ENCODE results near the gene SLC6A2. TPM values are rescaled to one million over a fixed set of nuclear protein-coding genes. Genes with fewer than 3 reads are reported as not detected.
A peak's percentile ranks its signal among the peaks of the same experiment; 100 is the strongest.

Gene SLC6A2
- total RNA-seq, 1 experiment from 2014 or later: 0.61 TPM

DNA sequence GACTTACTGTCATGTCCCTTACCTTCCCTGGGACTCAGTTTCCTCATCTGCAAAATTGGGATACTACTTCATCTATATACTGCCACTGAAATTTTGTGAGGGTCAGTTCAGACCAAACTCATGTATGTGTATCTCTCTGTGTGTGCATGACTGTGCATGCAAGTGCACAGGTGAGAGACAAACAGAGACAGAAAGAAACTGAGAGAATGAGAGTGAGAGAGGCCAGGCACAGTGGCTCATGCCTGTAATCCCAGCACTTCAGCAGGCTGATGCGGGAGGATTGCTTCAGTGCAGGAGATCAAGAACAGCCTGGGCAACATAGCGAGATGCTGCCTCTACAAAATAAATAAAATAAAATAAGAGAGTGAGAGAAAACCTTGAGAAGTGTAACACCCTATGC, 32.1 kb upstream of the SLC6A2 start:
- BruUV-seq (replicated peaks): no TSS peak

GRCh38 chr16:55624696-55625095, 31.1 kb upstream of the SLC6A2 start:
- H3K27me3 ChIP-seq (ENCODE audit: insufficient read depth, low read depth): no peaks in the 10 kb centered on the region
- intact Hi-C loops (cut with micrococcal nuclease; ENCODE audit: unreplicated experiment): no loop called here
- CTCF ChIA-PET: no interaction called here

More for the DNA sequence above, 32.1 kb upstream of the SLC6A2 start:
- Histone ChIP-seq H3K4me1 (replicated peaks; ENCODE audit: insufficient read depth) (peaks cover 13% of the 10 kb centered on the region), H3K36me3 (ENCODE audit: low read depth) (no peaks in the 10 kb centered on the region), H3K9me3 (ENCODE audit: insufficient read depth, low read depth) (no peaks in the 10 kb centered on the region), H3F3A (ENCODE audit: insufficient read depth, low read depth) (peaks cover 11% of the 10 kb centered on the region; the same call in 1 of the 2 replicates), H3K79me2 (ENCODE audit: low read depth) (no peaks in the 10 kb centered on the region), H2AFZ (no peak overlapping the region), H3K27me3 (ENCODE audit: insufficient read depth, low read depth) (no peaks in the 10 kb centered on the region), H4K20me1 (ENCODE audit: insufficient read depth) (no peaks in the 10 kb centered on the region), H3K27ac (no peak overlapping the region), H3K4me3 (no peak overlapping the region), H3K4me2 (peak overlapping the region; percentile 56), H3K9me2 (ENCODE audit: insufficient read depth) (no peaks in the 10 kb centered on the region)
- TF ChIP-seq, protein P1, sequence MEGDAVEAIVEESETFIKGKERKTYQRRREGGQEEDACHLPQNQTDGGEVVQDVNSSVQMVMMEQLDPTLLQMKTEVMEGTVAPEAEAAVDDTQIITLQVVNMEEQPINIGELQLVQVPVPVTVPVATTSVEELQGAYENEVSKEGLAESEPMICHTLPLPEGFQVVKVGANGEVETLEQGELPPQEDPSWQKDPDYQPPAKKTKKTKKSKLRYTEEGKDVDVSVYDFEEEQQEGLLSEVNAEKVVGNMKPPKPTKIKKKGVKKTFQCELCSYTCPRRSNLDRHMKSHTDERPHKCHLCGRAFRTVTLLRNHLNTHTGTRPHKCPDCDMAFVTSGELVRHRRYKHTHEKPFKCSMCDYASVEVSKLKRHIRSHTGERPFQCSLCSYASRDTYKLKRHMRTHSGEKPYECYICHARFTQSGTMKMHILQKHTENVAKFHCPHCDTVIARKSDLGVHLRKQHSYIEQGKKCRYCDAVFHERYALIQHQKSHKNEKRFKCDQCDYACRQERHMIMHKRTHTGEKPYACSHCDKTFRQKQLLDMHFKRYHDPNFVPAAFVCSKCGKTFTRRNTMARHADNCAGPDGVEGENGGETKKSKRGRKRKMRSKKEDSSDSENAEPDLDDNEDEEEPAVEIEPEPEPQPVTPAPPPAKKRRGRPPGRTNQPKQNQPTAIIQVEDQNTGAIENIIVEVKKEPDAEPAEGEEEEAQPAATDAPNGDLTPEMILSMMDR (conservative IDR thresholded peaks at IDR 0.05): peak; percentile 56; the same call in 1 of the 2 replicates
- TF ChIP-seq EZH2 (IDR thresholded peaks at IDR 0.05; ENCODE audit: low read depth): no peak
- DNase-seq: no peak
- intact Hi-C loops (cut with micrococcal nuclease; ENCODE audit: unreplicated experiment): loop anchor here (1.0 kb wide), 1 partner anchor 80 kb away; no protein-coding TSS in a partner anchor
- CTCF ChIA-PET: interaction anchor here (0.5 kb wide), 1 partner anchor 156 kb away, joined by 3 read pairs; no protein-coding TSS in a partner anchor
- POLR2A ChIA-PET (ENCODE audit: unreplicated experiment): no interaction called here

DNA sequence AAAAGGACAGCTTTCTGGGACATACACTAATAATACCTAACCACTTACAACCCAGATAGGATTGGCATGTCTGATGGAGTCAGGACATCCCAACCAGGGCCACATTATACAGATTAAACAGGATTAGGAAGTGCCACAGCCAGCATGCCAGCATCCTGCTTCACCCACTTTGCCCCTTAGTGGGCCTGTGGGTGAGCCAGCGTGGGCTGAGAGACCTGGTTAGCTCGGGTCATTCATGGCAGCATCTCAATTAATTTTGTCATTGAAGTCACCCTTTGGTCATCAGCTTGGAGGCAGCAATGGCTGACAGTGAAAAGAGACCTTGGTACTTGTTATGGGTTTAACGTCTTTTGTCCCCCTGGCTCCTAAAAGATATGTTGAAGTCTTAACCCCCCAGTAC, 29.9 kb upstream of the SLC6A2 start:
- TF ChIP-seq, protein P1 (conservative IDR thresholded peaks at IDR 0.05): no peak
- H3F3A ChIP-seq (ENCODE audit: insufficient read depth, low read depth): peaks cover 11% of the 10 kb centered on the region; the same call in 1 of the 2 replicates
- H3K4me2 ChIP-seq: no peak overlapping the region
- H3K36me3 ChIP-seq (ENCODE audit: low read depth): no peaks in the 10 kb centered on the region
- H3K79me2 ChIP-seq (ENCODE audit: low read depth): no peaks in the 10 kb centered on the region
- H3K9me2 ChIP-seq (ENCODE audit: insufficient read depth): no peaks in the 10 kb centered on the region
- H2AFZ ChIP-seq: no peak overlapping the region
- ChIA-PET CTCF (no interaction called here), POLR2A (ENCODE audit: unreplicated experiment) (no interaction called here)
- no peak overlapping the region for H3K4me3 ChIP-seq
- no peak for DNase-seq
- no TSS peak for BruUV-seq (replicated peaks)
- H3K4me1 ChIP-seq (replicated peaks; ENCODE audit: insufficient read depth): peaks cover 13% of the 10 kb centered on the region
- H3K27me3 ChIP-seq (ENCODE audit: insufficient read depth, low read depth): no peaks in the 10 kb centered on the region
- intact Hi-C loops (cut with micrococcal nuclease; ENCODE audit: unreplicated experiment): no loop called here
- no peaks in the 10 kb centered on the region for H4K20me1 ChIP-seq (ENCODE audit: insufficient read depth)
- no peaks in the 10 kb centered on the region for H3K9me3 ChIP-seq (ENCODE audit: insufficient read depth, low read depth)
- H3K27ac ChIP-seq: no peak overlapping the region

More at GRCh38 chr16:55624696-55625095, 31.1 kb upstream of the SLC6A2 start:
- Histone ChIP-seq H2AFZ (no peak overlapping the region), H3K79me2 (ENCODE audit: low read depth) (no peaks in the 10 kb centered on the region), H3K4me1 (replicated peaks; ENCODE audit: insufficient read depth) (peaks cover 13% of the 10 kb centered on the region), H3K9me2 (ENCODE audit: insufficient read depth) (no peaks in the 10 kb centered on the region), H3K4me3 (no peak overlapping the region), H3K36me3 (ENCODE audit: low read depth) (no peaks in the 10 kb centered on the region), H3K4me2 (no peak overlapping the region), H4K20me1 (ENCODE audit: insufficient read depth) (no peaks in the 10 kb centered on the region), H3F3A (ENCODE audit: insufficient read depth, low read depth) (peaks cover 11% of the 10 kb centered on the region; the same call in 1 of the 2 replicates), H3K9me3 (ENCODE audit: insufficient read depth, low read depth) (no peaks in the 10 kb centered on the region), H3K27ac (no peak overlapping the region)
- BruUV-seq (replicated peaks): no TSS peak
- DNase-seq: no peak
- TF ChIP-seq, protein P1 (conservative IDR thresholded peaks at IDR 0.05): no peak
- TF ChIP-seq EZH2 (IDR thresholded peaks at IDR 0.05; ENCODE audit: low read depth): no peak
- POLR2A ChIA-PET (ENCODE audit: unreplicated experiment): no interaction called here

All from PC-9 (cell line).